Astrocyte (in vitro differentiated cells and primary cell): ENCODE results near the gene ZBTB8A.

Experiments used
- CTCF ChIP-seq: IDR thresholded peaks from 2 replicates; pipeline ENCODE4 v1.5.1; 2011; ENCODE audit warnings: low read depth, mild to moderate bottlenecking, inconsistent platforms, low read length, moderate library complexity; ENCODE audit not compliant: insufficient read depth
- EZH2 ChIP-seq: IDR thresholded peaks from 2 replicates; pipeline ENCODE4 v1.6.1; 2012; ENCODE audit warnings: mild to moderate bottlenecking, low read length, inconsistent platforms; ENCODE audit not compliant: insufficient read depth

GRCh38 chr1:32626176-32626575 lies 86.9 kb downstream of the ZBTB8A start:
- TF ChIP-seq CTCF (no peak), EZH2 (no peak)
